ENCODE data around the gene SMIM26.
"Not testable (repeated sequence)": the region's sequence is repeated elsewhere in the genome, so short reads cannot be mapped to it uniquely, and the experiment has no call there.

Gene SMIM26

GRCh38 chr20:18566892-18567738 lies at the start of gene SMIM26:
Gene SMIM26 (plus strand): TSS chr20:18567432. CDS start chr20:18567479, 47 bp downstream.
- DNase-seq (ENCODE audit: extremely low read depth in 1 of 2, low read depth in 1 of 2) = peak; percentile 85 to 93

GRCh38 chr20:18522066-18522465 lies 45.2 kb upstream of the SMIM26 start:
- DNase-seq (ENCODE audit: extremely low read depth in 1 of 2, low read depth in 1 of 2) = not testable (repeated sequence)

- no peak for DNase-seq (ENCODE audit: extremely low read depth in 1 of 2, low read depth in 1 of 2)
Observed at GRCh38 chr20:18523066-18523465, 44.2 kb upstream of the SMIM26 start.

- no peak for DNase-seq (ENCODE audit: extremely low read depth in 1 of 2, low read depth in 1 of 2)
Observed at GRCh38 chr20:18524646-18525045, 42.6 kb upstream of the SMIM26 start.

- not testable (repeated sequence) for DNase-seq (ENCODE audit: extremely low read depth in 1 of 2, low read depth in 1 of 2)
Observed at GRCh38 chr20:18526761-18527160, 40.5 kb upstream of the SMIM26 start.

GRCh38 chr20:18527339-18527738 lies 39.9 kb upstream of the SMIM26 start:
- no peak for DNase-seq (ENCODE audit: extremely low read depth in 1 of 2, low read depth in 1 of 2)

- no peak for DNase-seq (ENCODE audit: extremely low read depth in 1 of 2, low read depth in 1 of 2)
Observed at GRCh38 chr20:18527836-18528235, 39.4 kb upstream of the SMIM26 start.

- no peak for DNase-seq (ENCODE audit: extremely low read depth in 1 of 2, low read depth in 1 of 2)
Observed at GRCh38 chr20:18529041-18529440, 38.2 kb upstream of the SMIM26 start.

- no peak for DNase-seq (ENCODE audit: extremely low read depth in 1 of 2, low read depth in 1 of 2)
Observed at GRCh38 chr20:18532626-18533025, 34.6 kb upstream of the SMIM26 start.

- DNase-seq (ENCODE audit: extremely low read depth in 1 of 2, low read depth in 1 of 2) = no peak
Observed at GRCh38 chr20:18533491-18533890, 33.7 kb upstream of the SMIM26 start.

- DNase-seq (ENCODE audit: extremely low read depth in 1 of 2, low read depth in 1 of 2) = no peak
Observed at GRCh38 chr20:18533978-18534644, 33.1 kb upstream of the SMIM26 start.

GRCh38 chr20:18537651-18538050 lies 29.6 kb upstream of the SMIM26 start:
- DNase-seq (ENCODE audit: extremely low read depth in 1 of 2, low read depth in 1 of 2) = no peak

- DNase-seq (ENCODE audit: extremely low read depth in 1 of 2, low read depth in 1 of 2) = no peak
Observed at GRCh38 chr20:18541741-18542140, 25.5 kb upstream of the SMIM26 start.

GRCh38 chr20:18543216-18543615 lies 24.0 kb upstream of the SMIM26 start:
- DNase-seq (ENCODE audit: extremely low read depth in 1 of 2, low read depth in 1 of 2) = no peak

- DNase-seq (ENCODE audit: extremely low read depth in 1 of 2, low read depth in 1 of 2) = no peak
Observed at GRCh38 chr20:18543932-18544331, 23.3 kb upstream of the SMIM26 start.

GRCh38 chr20:18545566-18545965 lies 21.7 kb upstream of the SMIM26 start:
- DNase-seq (ENCODE audit: extremely low read depth in 1 of 2, low read depth in 1 of 2) = no peak

- no peak for DNase-seq (ENCODE audit: extremely low read depth in 1 of 2, low read depth in 1 of 2)
Observed at GRCh38 chr20:18548465-18548864, 18.8 kb upstream of the SMIM26 start.

GRCh38 chr20:18553746-18554145 lies 13.5 kb upstream of the SMIM26 start:
- no peak for DNase-seq (ENCODE audit: extremely low read depth in 1 of 2, low read depth in 1 of 2)

- no peak for DNase-seq (ENCODE audit: extremely low read depth in 1 of 2, low read depth in 1 of 2)
Observed at GRCh38 chr20:18567739-18568091, 483 bp downstream of the SMIM26 start.

GRCh38 chr20:18571009-18571408 lies 3.8 kb downstream of the SMIM26 start:
- DNase-seq (ENCODE audit: extremely low read depth in 1 of 2, low read depth in 1 of 2) = no peak

GRCh38 chr20:18571578-18571977 lies 4.3 kb downstream of the SMIM26 start:
- no peak for DNase-seq (ENCODE audit: extremely low read depth in 1 of 2, low read depth in 1 of 2)

- DNase-seq (ENCODE audit: extremely low read depth in 1 of 2, low read depth in 1 of 2) = no peak
Observed at GRCh38 chr20:18577942-18578341, 10.7 kb downstream of the SMIM26 start.

All from stimulated activated CD8-positive, alpha-beta memory T cell treated with anti-CD3 and anti-CD28 coated beads, Interleukin-7, amount 100 ng/mL, for 48 hours (primary cell).